Measurements from ENCODE around the gene CYP2A13. TPM values are rescaled to one million over a fixed set of nuclear protein-coding genes. Genes with fewer than 3 reads are reported as not detected.
"Not testable (repeated sequence)": the region's sequence is repeated elsewhere in the genome, so short reads cannot be mapped to it uniquely, and the experiment has no call there.

CYP2A13 gene
- total and polyA plus RNA-seq, 2 experiments from 2014 or later, result not detected

GRCh38 chr19:41089959-41090358, 1.7 kb downstream of the CYP2A13 start:
- H3K27ac ChIP-seq, result no peak overlapping the region
- in situ Hi-C loops (cut with MboI), result no loop called here
- H3K4me1 ChIP-seq (ENCODE audit: insufficient read depth), result no peaks in the 10 kb centered on the region
- H3K9me3 ChIP-seq (ENCODE audit: low read depth), result no peaks in the 10 kb centered on the region
- H4K20me1 ChIP-seq (ENCODE audit: insufficient read depth), result no peaks in the 10 kb centered on the region
- H3K9ac ChIP-seq, result no peak overlapping the region
- no peaks in the 10 kb centered on the region for H3F3A ChIP-seq (ENCODE audit: insufficient read depth)
- no peaks in the 10 kb centered on the region for H3K36me3 ChIP-seq (ENCODE audit: low read depth)
- H3K79me2 ChIP-seq (ENCODE audit: insufficient read depth), result no peaks in the 10 kb centered on the region
- H2AFZ ChIP-seq, result no peak overlapping the region
- TF ChIP-seq EZH2 (IDR thresholded peaks at IDR 0.05; ENCODE audit: insufficient read depth, poor library complexity, severe bottlenecking) (no peak), EZH2phosphoT487 (IDR thresholded peaks at IDR 0.05; ENCODE audit: insufficient read depth, low read depth) (no peak)
- H3K4me3 ChIP-seq, result no peak overlapping the region
- H3K4me2 ChIP-seq (ENCODE audit: unreplicated experiment), result no peak overlapping the region
- H3K27me3 ChIP-seq (replicated peaks; ENCODE audit: insufficient read depth), result peaks cover 16% of the 10 kb centered on the region; the same call in 1 of the 2 replicates
- WGBS, 2 experiments (ENCODE audit: low coverage in 1 of 2, low lambda C conversion rate in 2 of 2, missing lambda C conversion rate in 2 of 2), result 1 to 3% methylated on average over 30 to 31 of the region's 32 CpGs
- no peak for DNase-seq
- H3K9me2 ChIP-seq (ENCODE audit: insufficient read depth), result no peaks in the 10 kb centered on the region

GRCh38 chr19:41095703-41096102, 7.5 kb downstream of the CYP2A13 start:
- Histone ChIP-seq H4K20me1 (ENCODE audit: insufficient read depth) (no peaks in the 10 kb centered on the region), H3K27me3 (replicated peaks; ENCODE audit: insufficient read depth) (peaks cover 7% of the 10 kb centered on the region; the same call in 1 of the 2 replicates), H3K9me2 (ENCODE audit: insufficient read depth) (no peaks in the 10 kb centered on the region), H3K4me2 (ENCODE audit: unreplicated experiment) (no peak overlapping the region), H3K79me2 (ENCODE audit: insufficient read depth) (no peaks in the 10 kb centered on the region), H3K36me3 (ENCODE audit: low read depth) (no peaks in the 10 kb centered on the region), H3K27ac (no peak overlapping the region), H3K9me3 (ENCODE audit: low read depth) (no peaks in the 10 kb centered on the region), H3K4me1 (ENCODE audit: insufficient read depth) (no peaks in the 10 kb centered on the region), H3K4me3 (no peak overlapping the region), H3K9ac (no peak overlapping the region), H3F3A (ENCODE audit: insufficient read depth) (no peaks in the 10 kb centered on the region), H2AFZ (no peak overlapping the region)
- in situ Hi-C loops (cut with MboI), result no loop called here
- 52 to 57% methylated on average over 11 to 15 of the region's 15 CpGs for WGBS, 2 experiments (ENCODE audit: low coverage in 1 of 2, low lambda C conversion rate in 2 of 2, missing lambda C conversion rate in 2 of 2)
- DNase-seq, result no peak
- no peak for TF ChIP-seq EZH2 (IDR thresholded peaks at IDR 0.05; ENCODE audit: insufficient read depth, poor library complexity, severe bottlenecking)
- no peak for TF ChIP-seq EZH2phosphoT487 (IDR thresholded peaks at IDR 0.05; ENCODE audit: insufficient read depth, low read depth)

- Histone ChIP-seq H3K79me2 (ENCODE audit: insufficient read depth) (no peaks in the 10 kb centered on the region), H3F3A (ENCODE audit: insufficient read depth) (no peaks in the 10 kb centered on the region), H3K9me2 (ENCODE audit: insufficient read depth) (no peaks in the 10 kb centered on the region), H3K9me3 (ENCODE audit: low read depth) (no peaks in the 10 kb centered on the region), H3K27me3 (replicated peaks; ENCODE audit: insufficient read depth) (peaks cover 6% of the 10 kb centered on the region; the same call in 1 of the 2 replicates), H2AFZ (no peak overlapping the region), H3K4me3 (no peak overlapping the region), H3K4me2 (ENCODE audit: unreplicated experiment) (no peak overlapping the region), H3K36me3 (ENCODE audit: low read depth) (no peaks in the 10 kb centered on the region), H3K9ac (no peak overlapping the region), H3K4me1 (ENCODE audit: insufficient read depth) (no peaks in the 10 kb centered on the region), H3K27ac (no peak overlapping the region), H4K20me1 (ENCODE audit: insufficient read depth) (no peaks in the 10 kb centered on the region)
- in situ Hi-C loops (cut with MboI), result no loop called here
- no peak for DNase-seq
- TF ChIP-seq EZH2 (IDR thresholded peaks at IDR 0.05; ENCODE audit: insufficient read depth, poor library complexity, severe bottlenecking) (no peak), EZH2phosphoT487 (IDR thresholded peaks at IDR 0.05; ENCODE audit: insufficient read depth, low read depth) (no peak)
- WGBS, 2 experiments (ENCODE audit: low coverage in 1 of 2, low lambda C conversion rate in 2 of 2, missing lambda C conversion rate in 2 of 2), result 56 to 58% methylated on average over 7 of the region's 7 CpGs
These were observed 8.1 kb downstream of the CYP2A13 start for GRCh38 chr19:41096353-41096752.

GRCh38 chr19:41097302-41097701, 9.1 kb downstream of the CYP2A13 start:
- no peaks in the 10 kb centered on the region for H4K20me1 ChIP-seq (ENCODE audit: insufficient read depth)
- no peak overlapping the region for H2AFZ ChIP-seq
- H3F3A ChIP-seq (ENCODE audit: insufficient read depth), result no peaks in the 10 kb centered on the region
- peaks cover 6% of the 10 kb centered on the region; the same call in 1 of the 2 replicates for H3K27me3 ChIP-seq (replicated peaks; ENCODE audit: insufficient read depth)
- TF ChIP-seq EZH2phosphoT487 (IDR thresholded peaks at IDR 0.05; ENCODE audit: insufficient read depth, low read depth) (no peak), EZH2 (IDR thresholded peaks at IDR 0.05; ENCODE audit: insufficient read depth, poor library complexity, severe bottlenecking) (no peak)
- H3K9me3 ChIP-seq (ENCODE audit: low read depth), result no peaks in the 10 kb centered on the region
- H3K27ac ChIP-seq, result no peak overlapping the region
- no peaks in the 10 kb centered on the region for H3K9me2 ChIP-seq (ENCODE audit: insufficient read depth)
- no peak overlapping the region for H3K4me2 ChIP-seq (ENCODE audit: unreplicated experiment)
- no peak for DNase-seq
- H3K9ac ChIP-seq, result no peak overlapping the region
- WGBS, 2 experiments (ENCODE audit: low coverage in 1 of 2, low lambda C conversion rate in 2 of 2, missing lambda C conversion rate in 2 of 2), result 0 to 8% methylated on average over 2 of the region's 2 CpGs
- in situ Hi-C loops (cut with MboI), result no loop called here
- no peaks in the 10 kb centered on the region for H3K79me2 ChIP-seq (ENCODE audit: insufficient read depth)
- H3K4me3 ChIP-seq, result no peak overlapping the region
- H3K36me3 ChIP-seq (ENCODE audit: low read depth), result no peaks in the 10 kb centered on the region
- no peaks in the 10 kb centered on the region for H3K4me1 ChIP-seq (ENCODE audit: insufficient read depth)

- in situ Hi-C loops (cut with MboI), result no loop called here
- Histone ChIP-seq H4K20me1 (ENCODE audit: insufficient read depth) (no peaks in the 10 kb centered on the region), H3K4me3 (no peak overlapping the region), H3K9me3 (ENCODE audit: low read depth) (no peaks in the 10 kb centered on the region), H3K36me3 (ENCODE audit: low read depth) (no peaks in the 10 kb centered on the region), H3K9ac (no peak overlapping the region), H3K27me3 (replicated peaks; ENCODE audit: insufficient read depth) (no peaks in the 10 kb centered on the region; the same call in 1 of the 2 replicates), H3F3A (ENCODE audit: insufficient read depth) (no peaks in the 10 kb centered on the region), H3K4me2 (ENCODE audit: unreplicated experiment) (no peak overlapping the region), H2AFZ (no peak overlapping the region), H3K4me1 (ENCODE audit: insufficient read depth) (no peaks in the 10 kb centered on the region), H3K27ac (no peak overlapping the region), H3K79me2 (ENCODE audit: insufficient read depth) (no peaks in the 10 kb centered on the region), H3K9me2 (ENCODE audit: insufficient read depth) (no peaks in the 10 kb centered on the region)
- TF ChIP-seq EZH2 (IDR thresholded peaks at IDR 0.05; ENCODE audit: insufficient read depth, poor library complexity, severe bottlenecking), result no peak
- no peak for TF ChIP-seq EZH2phosphoT487 (IDR thresholded peaks at IDR 0.05; ENCODE audit: insufficient read depth, low read depth)
- WGBS, 2 experiments (ENCODE audit: low coverage in 1 of 2, low lambda C conversion rate in 2 of 2, missing lambda C conversion rate in 2 of 2), result 22 to 33% methylated on average over 5 of the region's 5 CpGs
- no peak for DNase-seq
These were observed 10.5 kb downstream of the CYP2A13 start for GRCh38 chr19:41098762-41099161.

GRCh38 chr19:41102210-41102609, 14.0 kb downstream of the CYP2A13 start:
- WGBS, 2 experiments (ENCODE audit: low coverage in 1 of 2, low lambda C conversion rate in 2 of 2, missing lambda C conversion rate in 2 of 2), result 60 to 79% methylated on average over 1 of the region's 1 CpG
- H3K9ac ChIP-seq; in situ Hi-C loops (cut with MboI); H3K4me3 ChIP-seq; H3K27ac ChIP-seq; H4K20me1 ChIP-seq (ENCODE audit: insufficient read depth); H3K9me2 ChIP-seq (ENCODE audit: insufficient read depth); H3K27me3 ChIP-seq (replicated peaks; ENCODE audit: insufficient read depth); H3K79me2 ChIP-seq (ENCODE audit: insufficient read depth); H3K4me1 ChIP-seq (ENCODE audit: insufficient read depth); DNase-seq; H3K4me2 ChIP-seq (ENCODE audit: unreplicated experiment); H3K36me3 ChIP-seq (ENCODE audit: low read depth); H3K9me3 ChIP-seq (ENCODE audit: low read depth); H2AFZ ChIP-seq; H3F3A ChIP-seq (ENCODE audit: insufficient read depth): not testable (repeated sequence)
